ENCODE data around the gene PPFIBP2. TPM values are rescaled to one million over a fixed set of nuclear protein-coding genes. Genes with fewer than 3 reads are reported as not detected.

PPFIBP2 gene
- total RNA-seq, 2 experiments from 2014 or later: 22.2 to 26.1 TPM

GRCh38 chr11:7590529-7590928 is 76.7 kb downstream of the PPFIBP2 start:
- H3K4me3 Mint-ChIP-seq: no peak overlapping the region
- no peak for DNase-seq
- H3K9me3 Mint-ChIP-seq: no peaks in the 10 kb centered on the region
- H3K36me3 Mint-ChIP-seq (ENCODE audit: low read depth): peaks cover 10% of the 10 kb centered on the region
- no peaks in the 10 kb centered on the region for H3K27me3 Mint-ChIP-seq (ENCODE audit: low read depth)
- peaks cover 18% of the 10 kb centered on the region for H3K4me1 Mint-ChIP-seq (ENCODE audit: low read depth)
- H3K27ac Mint-ChIP-seq: no peak overlapping the region
- CTCF ChIA-PET: no interaction called here
- intact Hi-C loops (cut with micrococcal nuclease): no loop called here

- H3K9me3 Mint-ChIP-seq: no peaks in the 10 kb centered on the region
- no peak overlapping the region for H3K27ac Mint-ChIP-seq
Observed at GRCh38 chr11:7591107-7591894, 77.5 kb downstream of the PPFIBP2 start.

GRCh38 chr11:7591987-7592386 is 78.2 kb downstream of the PPFIBP2 start:
- Mint-ChIP-seq H3K9me3 (no peaks in the 10 kb centered on the region), H3K4me1 (ENCODE audit: low read depth) (peaks cover 18% of the 10 kb centered on the region), H3K4me3 (no peak overlapping the region), H3K27me3 (ENCODE audit: low read depth) (no peaks in the 10 kb centered on the region), H3K27ac (no peak overlapping the region), H3K36me3 (ENCODE audit: low read depth) (peaks cover 8% of the 10 kb centered on the region)
- DNase-seq: no peak
- CTCF ChIA-PET: no interaction called here
- intact Hi-C loops (cut with micrococcal nuclease): no loop called here

More at GRCh38 chr11:7591107-7591894, 77.5 kb downstream of the PPFIBP2 start:
- CTCF ChIA-PET: no interaction called here
- no peak overlapping the region for H3K4me3 Mint-ChIP-seq
- H3K27me3 Mint-ChIP-seq (ENCODE audit: low read depth): no peaks in the 10 kb centered on the region
- H3K4me1 Mint-ChIP-seq (ENCODE audit: low read depth): peaks cover 18% of the 10 kb centered on the region
- H3K36me3 Mint-ChIP-seq (ENCODE audit: low read depth): peaks cover 10% of the 10 kb centered on the region
- intact Hi-C loops (cut with micrococcal nuclease): no loop called here
- DNase-seq: no peak

- intact Hi-C loops (cut with micrococcal nuclease): no loop called here
- Mint-ChIP-seq H3K36me3 (ENCODE audit: low read depth) (peaks cover 2% of the 10 kb centered on the region), H3K9me3 (no peaks in the 10 kb centered on the region), H3K4me3 (no peak overlapping the region), H3K4me1 (ENCODE audit: low read depth) (peaks cover 18% of the 10 kb centered on the region), H3K27ac (no peak overlapping the region), H3K27me3 (ENCODE audit: low read depth) (no peaks in the 10 kb centered on the region)
- no peak for DNase-seq
- CTCF ChIA-PET: interaction anchor here (0.9 kb wide), 1 partner anchor 58 kb away, joined by 3 read pairs; no protein-coding TSS in a partner anchor
Observed at GRCh38 chr11:7592711-7593110, 78.9 kb downstream of the PPFIBP2 start.

- Mint-ChIP-seq H3K4me1 (ENCODE audit: low read depth) (peaks cover 18% of the 10 kb centered on the region), H3K4me3 (no peak overlapping the region), H3K27me3 (ENCODE audit: low read depth) (no peaks in the 10 kb centered on the region), H3K36me3 (ENCODE audit: low read depth) (no peaks in the 10 kb centered on the region), H3K27ac (no peak overlapping the region), H3K9me3 (no peaks in the 10 kb centered on the region)
- intact Hi-C loops (cut with micrococcal nuclease): no loop called here
- CTCF ChIA-PET: interaction anchor here (0.6 to 0.9 kb wide), 2 partner anchors 59 to 1204 kb away, joined by 3 to 5 read pairs; no protein-coding TSS in a partner anchor
- no peak for DNase-seq
Observed at GRCh38 chr11:7593481-7593880, 79.7 kb downstream of the PPFIBP2 start.

- intact Hi-C loops (cut with micrococcal nuclease): no loop called here
- no peaks in the 10 kb centered on the region for H3K9me3 Mint-ChIP-seq
- no peak overlapping the region for H3K27ac Mint-ChIP-seq
- DNase-seq: no peak
- CTCF ChIA-PET: no interaction called here
- H3K4me3 Mint-ChIP-seq: no peak overlapping the region
- peaks cover 3% of the 10 kb centered on the region for H3K36me3 Mint-ChIP-seq (ENCODE audit: low read depth)
- no peaks in the 10 kb centered on the region for H3K27me3 Mint-ChIP-seq (ENCODE audit: low read depth)
- peaks cover 18% of the 10 kb centered on the region for H3K4me1 Mint-ChIP-seq (ENCODE audit: low read depth)
Observed at GRCh38 chr11:7595016-7595866, 81.4 kb downstream of the PPFIBP2 start.

GRCh38 chr11:7595951-7596350 is 82.2 kb downstream of the PPFIBP2 start:
- H3K4me3 Mint-ChIP-seq: no peak overlapping the region
- no peaks in the 10 kb centered on the region for H3K27me3 Mint-ChIP-seq (ENCODE audit: low read depth)
- DNase-seq: no peak
- no peaks in the 10 kb centered on the region for H3K9me3 Mint-ChIP-seq
- H3K36me3 Mint-ChIP-seq (ENCODE audit: low read depth): peaks cover 3% of the 10 kb centered on the region
- CTCF ChIA-PET: no interaction called here
- intact Hi-C loops (cut with micrococcal nuclease): no loop called here
- H3K4me1 Mint-ChIP-seq (ENCODE audit: low read depth): peaks cover 18% of the 10 kb centered on the region
- no peak overlapping the region for H3K27ac Mint-ChIP-seq

GRCh38 chr11:7596975-7597391 is 83.2 kb downstream of the PPFIBP2 start:
- CTCF ChIA-PET: no interaction called here
- intact Hi-C loops (cut with micrococcal nuclease): no loop called here
- Mint-ChIP-seq H3K27me3 (ENCODE audit: low read depth) (no peaks in the 10 kb centered on the region), H3K4me3 (no peak overlapping the region), H3K9me3 (no peaks in the 10 kb centered on the region), H3K4me1 (ENCODE audit: low read depth) (peaks cover 11% of the 10 kb centered on the region), H3K27ac (no peak overlapping the region), H3K36me3 (ENCODE audit: low read depth) (peaks cover 3% of the 10 kb centered on the region)
- no peak for DNase-seq

GRCh38 chr11:7597620-7598019 is 83.8 kb downstream of the PPFIBP2 start:
- Mint-ChIP-seq H3K4me3 (no peak overlapping the region), H3K27ac (no peak overlapping the region), H3K9me3 (no peaks in the 10 kb centered on the region), H3K4me1 (ENCODE audit: low read depth) (peaks cover 5% of the 10 kb centered on the region), H3K27me3 (ENCODE audit: low read depth) (no peaks in the 10 kb centered on the region), H3K36me3 (ENCODE audit: low read depth) (peaks cover 3% of the 10 kb centered on the region)
- CTCF ChIA-PET: no interaction called here
- intact Hi-C loops (cut with micrococcal nuclease): no loop called here
- DNase-seq: no peak

- intact Hi-C loops (cut with micrococcal nuclease): no loop called here
- no peak overlapping the region for H3K4me3 Mint-ChIP-seq
- H3K27me3 Mint-ChIP-seq (ENCODE audit: low read depth): no peaks in the 10 kb centered on the region
- peaks cover 3% of the 10 kb centered on the region for H3K36me3 Mint-ChIP-seq (ENCODE audit: low read depth)
- CTCF ChIA-PET: no interaction called here
- no peak for DNase-seq
- no peak overlapping the region for H3K27ac Mint-ChIP-seq
- no peaks in the 10 kb centered on the region for H3K9me3 Mint-ChIP-seq
- H3K4me1 Mint-ChIP-seq (ENCODE audit: low read depth): no peaks in the 10 kb centered on the region
Observed at GRCh38 chr11:7599209-7599608, 85.4 kb downstream of the PPFIBP2 start.

GRCh38 chr11:7600205-7600775 is 86.5 kb downstream of the PPFIBP2 start:
- peaks cover 3% of the 10 kb centered on the region for H3K36me3 Mint-ChIP-seq (ENCODE audit: low read depth)
- intact Hi-C loops (cut with micrococcal nuclease): no loop called here
- no peak overlapping the region for H3K27ac Mint-ChIP-seq
- no peaks in the 10 kb centered on the region for H3K27me3 Mint-ChIP-seq (ENCODE audit: low read depth)
- no peaks in the 10 kb centered on the region for H3K9me3 Mint-ChIP-seq
- CTCF ChIA-PET: no interaction called here
- no peak overlapping the region for H3K4me3 Mint-ChIP-seq
- DNase-seq: no peak
- H3K4me1 Mint-ChIP-seq (ENCODE audit: low read depth): no peaks in the 10 kb centered on the region

GRCh38 chr11:7603031-7603781 is 89.4 kb downstream of the PPFIBP2 start:
- intact Hi-C loops (cut with micrococcal nuclease): no loop called here
- H3K9me3 Mint-ChIP-seq: no peaks in the 10 kb centered on the region

More at GRCh38 chr11:7603031-7603781, 89.4 kb downstream of the PPFIBP2 start:
- Mint-ChIP-seq H3K27me3 (ENCODE audit: low read depth) (no peaks in the 10 kb centered on the region), H3K27ac (no peak overlapping the region), H3K4me1 (ENCODE audit: low read depth) (no peaks in the 10 kb centered on the region), H3K36me3 (ENCODE audit: low read depth) (peaks cover 3% of the 10 kb centered on the region), H3K4me3 (no peak overlapping the region)
- DNase-seq: no peak
- CTCF ChIA-PET: interaction anchor here (0.6 kb wide), 1 partner anchor 205 kb away, joined by 3 read pairs; no protein-coding TSS in a partner anchor

Data from activated naive CD4-positive, alpha-beta T cell treated with anti-CD3 and anti-CD28 coated beads for 36 hours (primary cell).